ENCODE results near the gene ZNF654.

GRCh38 chr3:88030210-88030609, 28.8 kb upstream of the ZNF654 start:
- TF ChIP-seq CTCF (conservative IDR thresholded peaks at IDR 0.05; ENCODE audit: low read depth, low read length) (no peak), EZH2 (IDR thresholded peaks at IDR 0.05; ENCODE audit: low read length, unreplicated experiment) (no peak)

All from PC-3 (cell line).